Adrenal gland (tissue), 5 donors: ENCODE results near the gene ROBO4.

Experiments
- CTCF ChIP-seq, 6 experiments: fragments of 450-650 bp in 4 of 6; fragments of 200-600 bp in 2 of 6; sonication (generic) in 1 of 6; IDR thresholded peaks; 1 replicate in 5 of 6; 2 replicates in 1 of 6; pipeline versions ENCODE4 v1.5.1 to v1.8.0; 2016 to 2021; ENCODE audit warnings: antibody characterized with exemption in 6 of 6, mild to moderate bottlenecking in 2 of 6, moderate library complexity in 1 of 6
- POLR2A ChIP-seq, 2 donors: fragments of 450-650 bp; IDR thresholded peaks; one replicate each; pipeline ENCODE4 v1.6.1; 2017; ENCODE audit warnings: antibody characterized with exemption in 2 of 2, mild to moderate bottlenecking in 2 of 2, moderate library complexity in 1 of 2
- donor health status: DM: no; HTN: no; CAD: no.

DNA sequence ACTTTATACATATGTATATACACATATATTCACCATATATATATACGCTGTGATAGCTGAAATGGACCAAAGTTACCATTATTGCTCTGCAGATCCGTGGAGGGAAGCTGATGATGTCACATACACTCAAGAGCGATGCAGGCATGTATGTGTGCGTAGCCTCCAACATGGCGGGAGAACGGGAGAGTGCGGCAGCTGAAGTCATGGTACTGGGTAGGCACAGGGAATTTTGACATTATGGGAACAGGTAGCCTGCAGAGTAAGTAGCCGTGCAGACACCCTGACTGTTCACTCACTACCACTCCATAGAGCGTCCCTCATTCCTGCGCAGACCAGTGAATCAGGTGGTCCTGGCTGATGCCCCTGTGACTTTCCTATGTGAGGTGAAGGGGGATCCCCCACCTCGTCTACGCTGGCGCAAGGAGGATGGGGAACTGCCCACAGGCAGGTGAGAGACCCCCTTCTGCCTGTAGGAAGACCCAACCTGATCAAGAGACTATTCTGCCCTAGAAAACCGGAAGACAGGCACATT lies 27.7 kb downstream of the ROBO4 start:
- TF ChIP-seq CTCF (IDR thresholded peaks at IDR 0.05): no peak
- TF ChIP-seq POLR2A (IDR thresholded peaks at IDR 0.05): no peak
